M059J (cell line): ENCODE results near the gene CRTC2. TPM values are rescaled to one million over a fixed set of nuclear protein-coding genes. Genes with fewer than 3 reads are reported as not detected.

Source experiments
- DNase-seq: peaks from one replicate; pipeline ENCODE4 v3.0.0-alpha.2; 2012; ENCODE audit warnings: low read depth
- total RNA-seq: library from RNA; depleted of rRNA; stranded (reverse); fragments of >200 nt; shearing (Covaris generic); gene quantifications from 2 replicates; pipeline ENCODE4 v1.2.3, GENCODE V29; 2014

Gene CRTC2
- total RNA-seq, 1 experiment from 2014 or later, result 13.7 TPM

DNA sequence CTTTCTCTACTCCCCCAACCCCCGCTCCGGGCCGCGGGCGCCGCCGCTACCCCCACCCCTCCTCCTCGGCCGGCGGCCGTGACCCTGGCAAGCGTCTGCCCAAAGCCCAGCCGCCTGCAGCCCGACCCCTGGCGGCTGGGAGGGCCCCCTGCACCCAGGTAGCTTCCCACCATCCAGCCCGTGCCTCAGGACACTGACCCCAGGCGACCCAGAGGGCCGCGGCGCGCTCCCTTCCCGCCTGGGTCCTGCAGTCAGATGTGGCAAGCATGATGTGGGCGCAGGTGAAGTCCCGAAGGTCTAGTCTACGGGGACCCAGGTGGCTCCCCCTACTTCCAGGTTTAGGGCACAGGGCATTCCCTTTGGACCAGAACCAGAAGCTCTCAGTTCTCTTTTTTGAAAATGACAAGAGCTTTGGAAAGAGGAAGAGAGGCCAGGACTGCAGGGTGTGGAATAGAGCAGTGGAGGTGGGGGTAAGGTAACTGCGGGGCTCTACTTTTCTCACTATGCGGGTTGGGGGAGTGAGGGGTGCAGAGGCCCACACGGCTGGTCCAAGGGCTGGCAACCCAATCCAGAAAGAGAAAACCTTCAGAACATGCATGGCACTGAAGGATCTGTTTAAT, 11.7 kb downstream of the CRTC2 start, which contains the start of gene DENND4B:
Gene DENND4B (minus strand): TSS at position 97 of the 620 bp plus-strand sequence. CDS start 2,344 bp downstream, outside the sequence.
- DNase-seq, result peak; percentile 78

DNA sequence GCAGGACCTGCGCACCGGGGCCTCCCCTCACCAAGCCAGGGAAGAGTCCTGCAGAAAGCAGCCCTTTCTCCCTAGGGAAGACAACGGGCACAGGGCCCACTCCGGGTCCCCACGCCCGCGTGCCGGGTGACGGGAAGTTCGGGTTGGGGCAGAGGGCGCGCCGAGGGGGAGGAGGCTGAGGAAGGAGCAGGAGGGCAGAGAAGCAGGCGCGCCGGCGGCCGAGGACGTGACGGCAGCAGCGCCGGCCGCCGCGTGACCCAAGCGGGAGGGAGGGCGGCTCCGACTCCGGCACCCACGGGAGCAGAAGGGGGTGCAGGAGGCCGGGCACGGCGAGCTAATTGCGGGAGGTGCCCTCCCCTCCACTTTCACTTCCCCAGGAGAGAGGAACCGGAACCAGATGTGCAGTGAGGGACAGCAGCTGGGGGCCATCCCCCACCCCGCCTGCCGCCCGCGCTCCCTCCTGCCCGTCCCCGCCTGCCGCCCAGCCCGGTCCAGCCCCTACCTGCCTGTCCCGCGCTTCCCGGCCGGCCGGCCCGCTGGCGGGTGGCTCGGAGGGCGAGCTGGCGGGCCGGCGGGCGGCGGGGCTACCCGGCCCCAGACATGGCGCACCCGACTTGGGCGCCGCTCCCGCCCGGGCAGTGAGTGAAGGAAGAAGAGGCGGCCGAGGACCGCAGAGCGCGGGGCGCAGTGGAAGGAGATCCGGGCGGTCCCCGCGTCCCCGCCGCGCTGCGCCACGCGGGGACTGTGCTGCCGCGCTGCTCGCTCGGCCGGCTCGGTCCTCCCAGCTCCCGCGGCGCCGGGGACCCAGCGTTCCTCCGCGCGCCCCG, 12.4 kb downstream of the CRTC2 start:
- DNase-seq, result peak; percentile 62

GRCh38 chr1:153945131-153945794, 13.1 kb downstream of the CRTC2 start:
- DNase-seq, result peak; percentile 44

DNA sequence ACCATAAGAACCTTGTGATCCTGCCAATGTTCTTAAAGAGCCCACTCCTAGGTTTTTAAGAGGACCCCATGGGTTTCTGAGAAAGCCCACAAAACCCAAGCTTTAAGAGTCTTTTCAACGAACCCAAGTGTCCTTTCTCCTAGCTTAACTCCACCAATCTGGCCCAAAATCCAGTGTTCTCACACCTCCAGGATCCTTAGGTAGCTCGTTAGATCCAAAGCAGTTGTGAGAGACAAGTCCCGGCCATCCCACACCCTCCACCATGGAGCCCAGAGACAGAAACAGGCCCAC, 13.6 kb downstream of the CRTC2 start:
- no peak for DNase-seq

DNA sequence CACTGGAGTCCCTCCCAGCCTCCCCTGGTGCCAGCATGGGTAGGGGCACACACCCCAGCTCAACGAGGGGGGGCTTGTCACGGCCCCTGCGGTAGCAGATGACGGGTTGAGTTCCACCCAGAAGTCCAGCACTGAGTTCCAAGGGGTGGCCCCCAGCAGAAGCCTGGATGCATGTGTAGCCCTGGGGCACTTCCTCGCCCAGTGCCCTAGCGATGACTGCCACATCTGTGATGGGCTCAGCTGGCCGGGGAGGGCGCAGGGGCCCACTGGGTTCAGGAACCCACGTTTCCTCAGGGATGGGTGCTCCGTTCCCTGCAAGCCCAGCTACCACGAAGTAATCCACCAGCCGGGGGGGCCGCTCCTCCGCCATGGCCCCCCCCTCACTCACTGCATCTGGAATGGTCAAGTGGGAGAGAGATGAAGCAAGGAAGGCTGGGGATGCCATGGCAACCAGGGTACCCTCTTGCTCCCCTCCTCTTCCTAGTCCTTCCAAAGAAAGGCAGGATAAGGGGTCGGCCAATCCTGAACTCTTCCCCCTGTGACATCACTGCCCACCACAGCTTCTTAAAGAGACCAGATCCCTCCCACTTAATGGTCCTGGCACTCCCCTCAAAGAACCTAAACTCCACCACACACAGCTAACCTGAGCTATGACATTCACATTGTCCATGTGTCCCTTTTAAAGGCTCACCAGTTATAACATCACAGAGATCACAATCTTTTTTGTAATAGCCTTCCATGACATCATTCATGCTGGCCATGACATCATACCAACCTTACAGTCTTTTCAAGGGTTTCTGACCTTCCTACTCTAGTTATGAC, 14.2 kb downstream of the CRTC2 start:
- no peak for DNase-seq

GRCh38 chr1:153942766-153943549, 15.5 kb downstream of the CRTC2 start:
- no peak for DNase-seq

- DNase-seq, result no peak
Observed at GRCh38 chr1:153941826-153942725, 16.3 kb downstream of the CRTC2 start.

DNA sequence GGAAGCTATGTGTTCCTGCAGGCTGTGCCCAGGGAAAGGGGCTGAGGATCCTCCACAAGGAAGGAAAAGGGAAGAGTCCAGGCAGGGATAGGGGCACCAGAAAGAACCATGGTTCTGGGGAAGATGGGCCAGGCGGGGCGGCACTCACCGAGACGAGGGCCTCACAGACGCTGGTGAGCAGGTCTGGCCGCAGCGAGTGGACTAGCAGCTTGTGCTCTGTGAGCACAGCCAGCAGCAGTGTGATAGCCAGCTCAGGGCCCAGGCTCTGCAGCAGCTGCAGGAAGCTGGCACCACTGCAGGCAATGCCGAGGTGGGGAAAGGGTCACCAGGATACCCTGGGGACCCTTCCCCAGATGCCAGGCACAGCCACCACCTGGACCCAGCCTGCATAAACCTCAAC, 17.7 kb downstream of the CRTC2 start:
- DNase-seq, result no peak

DNA sequence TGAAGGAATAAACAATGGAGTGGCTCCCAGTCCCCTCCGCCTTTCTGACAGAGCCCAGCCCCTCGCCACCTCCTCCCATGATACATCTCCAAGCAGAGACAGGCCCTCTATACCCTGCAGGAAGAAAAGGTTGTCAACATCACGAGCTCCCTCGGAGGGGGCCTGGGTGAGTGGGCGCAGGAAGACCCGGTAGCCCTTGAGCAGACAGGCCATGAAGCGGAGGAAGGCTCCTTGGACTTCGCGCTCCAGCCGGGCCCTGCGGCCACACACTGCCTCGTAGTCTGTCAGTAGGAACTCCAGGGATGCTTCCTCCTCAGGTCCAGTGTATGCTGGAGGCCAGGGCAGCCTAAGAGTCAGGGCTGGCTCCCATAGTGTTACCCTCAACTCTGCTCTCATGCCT, 18.9 kb downstream of the CRTC2 start:
- DNase-seq, result no peak

GRCh38 chr1:153938996-153939395, 19.4 kb downstream of the CRTC2 start:
- DNase-seq, result no peak

DNA sequence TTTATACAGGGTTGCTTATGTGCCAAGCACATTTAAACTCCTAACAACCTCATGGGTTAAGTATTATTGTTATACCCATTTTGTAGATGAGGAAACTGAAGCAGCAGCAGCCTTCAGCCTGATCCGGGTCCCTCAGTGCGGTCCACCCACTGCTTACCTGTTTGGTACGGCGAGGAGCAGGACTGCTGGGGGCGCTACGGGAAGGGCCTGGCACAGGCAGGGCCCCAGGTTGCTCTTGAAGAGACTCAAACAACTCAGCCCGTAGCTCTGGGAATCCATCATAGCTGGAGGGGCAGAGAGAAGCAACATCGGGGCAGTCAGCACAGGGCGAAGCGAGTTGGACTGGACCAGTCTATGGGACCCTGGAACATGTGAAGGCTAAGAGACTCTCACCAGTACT, 21.1 kb downstream of the CRTC2 start:
- no peak for DNase-seq

GRCh38 chr1:153936011-153936802, 22.2 kb downstream of the CRTC2 start:
- DNase-seq, result no peak

DNA sequence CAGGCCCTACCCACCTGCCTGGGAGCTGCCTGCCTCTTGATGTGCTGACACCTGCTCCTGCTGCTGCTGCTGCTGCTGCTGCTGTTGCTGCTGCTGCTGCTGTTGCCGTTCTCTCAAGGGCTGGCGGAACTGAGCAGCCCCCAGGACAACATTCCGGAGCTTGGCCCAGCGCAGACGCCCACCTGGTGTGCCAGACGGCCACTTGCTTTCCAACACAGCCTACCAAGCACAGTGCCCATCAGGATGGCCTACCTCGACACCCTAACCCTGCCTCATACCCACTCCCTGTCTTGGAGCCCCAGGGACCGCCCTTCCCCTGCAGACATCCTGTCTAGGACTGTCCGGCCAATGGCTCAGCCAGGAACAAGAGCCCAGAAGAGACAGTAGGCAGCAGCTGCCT, 23.7 kb downstream of the CRTC2 start:
- DNase-seq, result no peak

GRCh38 chr1:153933955-153934354, 24.5 kb downstream of the CRTC2 start:
- no peak for DNase-seq

DNA sequence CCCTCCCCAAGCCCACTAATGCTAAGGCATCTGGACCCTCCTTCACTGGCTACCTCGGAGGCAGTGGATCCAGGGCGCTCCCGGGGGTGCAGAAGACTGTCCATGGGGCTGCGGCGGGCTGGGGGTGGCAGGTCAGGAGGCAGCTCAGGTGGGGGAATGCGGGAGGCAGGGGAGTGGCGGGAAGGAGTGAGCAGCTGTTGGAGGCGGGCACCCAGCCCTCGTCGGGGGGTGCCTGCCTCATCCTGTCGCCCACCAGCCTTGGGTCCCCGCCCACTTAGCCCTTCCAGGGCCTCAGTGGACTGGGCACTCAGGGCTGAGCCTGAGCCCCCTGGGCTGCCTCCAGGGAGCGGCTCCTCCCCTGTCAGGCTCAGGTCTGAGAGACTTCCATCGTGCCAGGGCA, 25.0 kb downstream of the CRTC2 start:
- DNase-seq, result no peak

GRCh38 chr1:153932156-153933131, 26.0 kb downstream of the CRTC2 start:
- no peak for DNase-seq

GRCh38 chr1:153929981-153930948, 28.1 kb downstream of the CRTC2 start:
- no peak for DNase-seq
